WTC11 (cell line): ENCODE data around the gene SORCS2. TPM values are rescaled to one million over a fixed set of nuclear protein-coding genes. Genes with fewer than 3 reads are reported as not detected.

Source experiments
- ATAC-seq: fragments of 200-7000 bp; cut with Tn5 transposase; 2 replicates; pipeline ENCODE4 v1.10.0; 2021; ENCODE audit warnings: mild to moderate bottlenecking, moderate library complexity
- CTCF ChIA-PET: fragments of 300-600 bp; sonication (Branson Sonifier 250); formaldehyde crosslinking; loops from one replicate; lab custom pipeline; 2021; ENCODE audit warnings: antibody characterized with exemption; lab: Charles Lee
- POLR2A ChIA-PET: fragments of 350-600 bp; sonication (Branson Sonifier 250); formaldehyde crosslinking; loops from one replicate; lab custom pipeline; 2021; ENCODE audit warnings: antibody characterized with exemption; lab: Charles Lee
- DNase-seq: peaks from one replicate; pipeline ENCODE4 v3.0.0; 2021; ENCODE audit warnings: low spot score
- H3K27ac Mint-ChIP-seq: 2 replicates; pipeline ENCODE4 v1.8.0; 2021; ENCODE audit warnings: mixed read lengths
- H3K27me3 Mint-ChIP-seq: 2 replicates; pipeline ENCODE4 v1.8.0; 2021; ENCODE audit warnings: low read depth, mild to moderate bottlenecking, moderate library complexity, mixed read lengths
- H3K36me3 Mint-ChIP-seq: 2 replicates; pipeline ENCODE4 v1.8.0; 2021; ENCODE audit warnings: mixed read lengths
- H3K4me1 Mint-ChIP-seq: 2 replicates; pipeline ENCODE4 v1.8.0; 2022; ENCODE audit warnings: mixed read lengths
- H3K4me3 Mint-ChIP-seq: 2 replicates; pipeline ENCODE4 v1.8.0; 2021; ENCODE audit warnings: mild to moderate bottlenecking, moderate library complexity, mixed read lengths
- H3K9me3 Mint-ChIP-seq: 2 replicates; pipeline ENCODE4 v1.8.0; 2021; ENCODE audit warnings: mixed read lengths
- ATF3 ChIP-seq: sonication (generic); formaldehyde crosslinking; conservative IDR thresholded peaks from 2 replicates; pipeline ENCODE4 v1.8.1; 2022; ENCODE audit warnings: mild to moderate bottlenecking, missing genetic modification reagents
- CBFB ChIP-seq: sonication (generic); formaldehyde crosslinking; IDR thresholded peaks from 2 replicates; pipeline ENCODE4 v1.8.1; 2022; ENCODE audit warnings: mild to moderate bottlenecking, low read depth, missing genetic modification reagents
- CREB1 ChIP-seq: sonication (generic); formaldehyde crosslinking; IDR thresholded peaks from 2 replicates; pipeline ENCODE4 v1.8.0; 2023; ENCODE audit warnings: mild to moderate bottlenecking, missing genetic modification reagents
- CTCF ChIP-seq: fragments of 200-600 bp; IDR thresholded peaks from 2 replicates; pipeline ENCODE4 v1.8.0; 2022; ENCODE audit warnings: antibody characterized with exemption
- E2F1 ChIP-seq: sonication (generic); formaldehyde crosslinking; IDR thresholded peaks from 2 replicates; pipeline ENCODE4 v1.8.0; 2022; ENCODE audit warnings: mild to moderate bottlenecking, missing genetic modification reagents
- E2F5 ChIP-seq: sonication (generic); formaldehyde crosslinking; IDR thresholded peaks from 2 replicates; pipeline ENCODE4 v1.8.1; 2022; ENCODE audit warnings: mild to moderate bottlenecking, moderate library complexity, missing genetic modification reagents
- EMX1 ChIP-seq: fragments of 250-450 bp; sonication (Bioruptor Pico); IDR thresholded peaks from 2 replicates; pipeline ENCODE4 v1.8.0; 2021; ENCODE audit warnings: mild to moderate bottlenecking
- FOXP1 ChIP-seq: sonication (generic); formaldehyde crosslinking; IDR thresholded peaks from 2 replicates; pipeline ENCODE4 v1.8.0; 2022; ENCODE audit warnings: missing genetic modification reagents, mild to moderate bottlenecking, moderate library complexity, borderline replicate concordance
- IRF2 ChIP-seq: sonication (generic); formaldehyde crosslinking; IDR thresholded peaks from 2 replicates; pipeline ENCODE4 v1.8.0; 2022; ENCODE audit warnings: low read depth, missing genetic modification reagents, borderline replicate concordance
- JAZF1 ChIP-seq: fragments of 250-450 bp; sonication (Bioruptor Pico); IDR thresholded peaks from 2 replicates; pipeline ENCODE4 v1.9.0; 2021; ENCODE audit warnings: moderate library complexity, mild to moderate bottlenecking, inconsistent platforms
- JUN ChIP-seq: sonication (generic); formaldehyde crosslinking; IDR thresholded peaks from 2 replicates; pipeline ENCODE4 v1.8.0; 2023; ENCODE audit warnings: mild to moderate bottlenecking, missing genetic modification reagents
- NR3C1 ChIP-seq: sonication (generic); formaldehyde crosslinking; conservative IDR thresholded peaks from 2 replicates; pipeline ENCODE4 v1.8.1; 2023; ENCODE audit warnings: low read depth, mild to moderate bottlenecking, missing genetic modification reagents
- PRDM15 ChIP-seq: sonication (generic); formaldehyde crosslinking; IDR thresholded peaks from 2 replicates; pipeline ENCODE4 v1.8.0; 2022; ENCODE audit warnings: missing genetic modification reagents
- PREB ChIP-seq: sonication (generic); formaldehyde crosslinking; IDR thresholded peaks from 2 replicates; pipeline ENCODE4 v1.8.1; 2022; ENCODE audit warnings: mild to moderate bottlenecking, missing genetic modification reagents, moderate library complexity, borderline replicate concordance
- SMAD3 ChIP-seq: sonication (generic); formaldehyde crosslinking; IDR thresholded peaks from 2 replicates; pipeline ENCODE4 v1.8.0; 2022; ENCODE audit warnings: missing genetic modification reagents, mild to moderate bottlenecking, borderline replicate concordance
- ZNF263 ChIP-seq: sonication (generic); formaldehyde crosslinking; IDR thresholded peaks from 2 replicates; pipeline ENCODE4 v1.8.1; 2022; ENCODE audit warnings: low read depth, mild to moderate bottlenecking, moderate library complexity, missing genetic modification reagents
- ZNF423 ChIP-seq: fragments of 250-450 bp; sonication (Bioruptor Pico); IDR thresholded peaks from 2 replicates; pipeline ENCODE4 v2.1.2; 2022; ENCODE audit warnings: mild to moderate bottlenecking, moderate library complexity
- total RNA-seq: library from RNA; stranded (reverse); gene quantifications from 3 replicates; pipeline ENCODE4 v1.2.3, GENCODE V29; 2021
- TF ChIP-seq, protein P1 (sequence below): sonication (generic); formaldehyde crosslinking; conservative IDR thresholded peaks from 2 replicates; pipeline ENCODE4 v1.8.1; 2023; ENCODE audit warnings: mild to moderate bottlenecking, low read depth, missing genetic modification reagents, moderate library complexity
- TF ChIP-seq, protein P2 (sequence below): sonication (generic); formaldehyde crosslinking; IDR thresholded peaks from 2 replicates; pipeline ENCODE4 v1.8.0; 2022; ENCODE audit warnings: mild to moderate bottlenecking, missing genetic modification reagents
- TF ChIP-seq, protein P3 (sequence below): sonication (generic); formaldehyde crosslinking; IDR thresholded peaks from 2 replicates; pipeline ENCODE4 v1.8.0; 2023; ENCODE audit warnings: mild to moderate bottlenecking, missing genetic modification reagents

SORCS2 gene
- total RNA-seq, 1 experiment from 2014 or later, result 6.6 TPM

DNA sequence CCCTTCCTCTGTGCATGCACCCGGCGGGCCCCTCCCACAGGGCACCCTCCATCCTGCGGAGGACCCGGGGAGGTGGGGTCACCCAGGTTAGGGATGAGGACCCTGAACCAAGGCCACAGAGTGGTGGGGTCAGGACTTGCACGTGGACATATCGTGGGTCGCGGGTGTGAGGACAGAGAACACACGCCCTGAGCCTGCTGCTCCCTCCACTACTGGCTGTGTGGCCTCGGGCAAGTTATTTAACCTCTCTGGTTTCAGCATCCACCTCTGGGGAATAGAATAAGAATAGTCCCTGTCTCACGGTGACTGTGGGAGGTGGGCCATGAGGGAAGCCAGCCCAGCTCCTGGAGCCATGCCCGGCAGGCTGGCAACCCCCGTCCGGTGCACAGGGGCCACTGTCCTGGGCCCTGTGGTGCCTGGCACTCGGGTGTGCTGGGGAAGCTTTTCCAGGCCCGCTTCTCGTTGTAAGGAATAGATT, 237.3 kb downstream of the SORCS2 start:
- no peak overlapping the region; the same call in 1 of the 2 replicates for H3K27ac Mint-ChIP-seq
- H3K4me3 Mint-ChIP-seq, result no peak overlapping the region
- ChIA-PET CTCF (no interaction called here), POLR2A (no interaction called here)
- peaks cover 2% of the 10 kb centered on the region; the same call in 1 of the 2 replicates for H3K27me3 Mint-ChIP-seq
- TF ChIP-seq, protein P1, sequence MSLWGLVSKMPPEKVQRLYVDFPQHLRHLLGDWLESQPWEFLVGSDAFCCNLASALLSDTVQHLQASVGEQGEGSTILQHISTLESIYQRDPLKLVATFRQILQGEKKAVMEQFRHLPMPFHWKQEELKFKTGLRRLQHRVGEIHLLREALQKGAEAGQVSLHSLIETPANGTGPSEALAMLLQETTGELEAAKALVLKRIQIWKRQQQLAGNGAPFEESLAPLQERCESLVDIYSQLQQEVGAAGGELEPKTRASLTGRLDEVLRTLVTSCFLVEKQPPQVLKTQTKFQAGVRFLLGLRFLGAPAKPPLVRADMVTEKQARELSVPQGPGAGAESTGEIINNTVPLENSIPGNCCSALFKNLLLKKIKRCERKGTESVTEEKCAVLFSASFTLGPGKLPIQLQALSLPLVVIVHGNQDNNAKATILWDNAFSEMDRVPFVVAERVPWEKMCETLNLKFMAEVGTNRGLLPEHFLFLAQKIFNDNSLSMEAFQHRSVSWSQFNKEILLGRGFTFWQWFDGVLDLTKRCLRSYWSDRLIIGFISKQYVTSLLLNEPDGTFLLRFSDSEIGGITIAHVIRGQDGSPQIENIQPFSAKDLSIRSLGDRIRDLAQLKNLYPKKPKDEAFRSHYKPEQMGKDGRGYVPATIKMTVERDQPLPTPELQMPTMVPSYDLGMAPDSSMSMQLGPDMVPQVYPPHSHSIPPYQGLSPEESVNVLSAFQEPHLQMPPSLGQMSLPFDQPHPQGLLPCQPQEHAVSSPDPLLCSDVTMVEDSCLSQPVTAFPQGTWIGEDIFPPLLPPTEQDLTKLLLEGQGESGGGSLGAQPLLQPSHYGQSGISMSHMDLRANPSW, result no peak
- TF ChIP-seq CTCF (no peak), CREB1 (no peak), E2F1 (CRISPR knock-in tag) (no peak), FOXP1 (CRISPR knock-in tag) (no peak), CBFB (no peak), JAZF1 (no peak), IRF2 (CRISPR knock-in tag) (no peak), EMX1 (no peak), PREB (CRISPR knock-in tag) (no peak), PRDM15 (no peak)
- TF ChIP-seq, protein P2, sequence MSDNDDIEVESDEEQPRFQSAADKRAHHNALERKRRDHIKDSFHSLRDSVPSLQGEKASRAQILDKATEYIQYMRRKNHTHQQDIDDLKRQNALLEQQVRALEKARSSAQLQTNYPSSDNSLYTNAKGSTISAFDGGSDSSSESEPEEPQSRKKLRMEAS, result no peak
- H3K4me1 Mint-ChIP-seq, result peaks cover 37% of the 10 kb centered on the region
- DNase-seq (no peak), ATAC-seq (no peak)
- no peaks in the 10 kb centered on the region for H3K36me3 Mint-ChIP-seq
- H3K9me3 Mint-ChIP-seq, result no peaks in the 10 kb centered on the region

- Mint-ChIP-seq H3K27me3 (peaks cover 2% of the 10 kb centered on the region; the same call in 1 of the 2 replicates), H3K9me3 (no peaks in the 10 kb centered on the region), H3K36me3 (no peaks in the 10 kb centered on the region), H3K27ac (peak overlapping the region; percentile 33; the same call in 1 of the 2 replicates), H3K4me1 (peaks cover 43% of the 10 kb centered on the region), H3K4me3 (no peak overlapping the region)
- CTCF ChIA-PET, result no interaction called here
- ATAC-seq, result peak; percentile 63
- DNase-seq, result peak; percentile 63
- POLR2A ChIA-PET, result no interaction called here
- TF ChIP-seq, protein P3, sequence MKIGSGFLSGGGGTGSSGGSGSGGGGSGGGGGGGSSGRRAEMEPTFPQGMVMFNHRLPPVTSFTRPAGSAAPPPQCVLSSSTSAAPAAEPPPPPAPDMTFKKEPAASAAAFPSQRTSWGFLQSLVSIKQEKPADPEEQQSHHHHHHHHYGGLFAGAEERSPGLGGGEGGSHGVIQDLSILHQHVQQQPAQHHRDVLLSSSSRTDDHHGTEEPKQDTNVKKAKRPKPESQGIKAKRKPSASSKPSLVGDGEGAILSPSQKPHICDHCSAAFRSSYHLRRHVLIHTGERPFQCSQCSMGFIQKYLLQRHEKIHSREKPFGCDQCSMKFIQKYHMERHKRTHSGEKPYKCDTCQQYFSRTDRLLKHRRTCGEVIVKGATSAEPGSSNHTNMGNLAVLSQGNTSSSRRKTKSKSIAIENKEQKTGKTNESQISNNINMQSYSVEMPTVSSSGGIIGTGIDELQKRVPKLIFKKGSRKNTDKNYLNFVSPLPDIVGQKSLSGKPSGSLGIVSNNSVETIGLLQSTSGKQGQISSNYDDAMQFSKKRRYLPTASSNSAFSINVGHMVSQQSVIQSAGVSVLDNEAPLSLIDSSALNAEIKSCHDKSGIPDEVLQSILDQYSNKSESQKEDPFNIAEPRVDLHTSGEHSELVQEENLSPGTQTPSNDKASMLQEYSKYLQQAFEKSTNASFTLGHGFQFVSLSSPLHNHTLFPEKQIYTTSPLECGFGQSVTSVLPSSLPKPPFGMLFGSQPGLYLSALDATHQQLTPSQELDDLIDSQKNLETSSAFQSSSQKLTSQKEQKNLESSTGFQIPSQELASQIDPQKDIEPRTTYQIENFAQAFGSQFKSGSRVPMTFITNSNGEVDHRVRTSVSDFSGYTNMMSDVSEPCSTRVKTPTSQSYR (CRISPR knock-in tag), result no peak
- TF ChIP-seq SMAD3 (CRISPR knock-in tag) (no peak), JUN (CRISPR knock-in tag) (no peak), E2F5 (CRISPR knock-in tag) (no peak), NR3C1 (CRISPR knock-in tag) (no peak), ZNF263 (CRISPR knock-in tag) (peak; percentile 72), ATF3 (CRISPR knock-in tag) (no peak), ZNF423 (CRISPR knock-in tag) (peak; percentile 55; the same call in 1 of the 2 replicates)
These were observed 238.1 kb downstream of the SORCS2 start for GRCh38 chr4:7430368-7430964.
